Measurements from ENCODE around the gene ZNF407.

DNA sequence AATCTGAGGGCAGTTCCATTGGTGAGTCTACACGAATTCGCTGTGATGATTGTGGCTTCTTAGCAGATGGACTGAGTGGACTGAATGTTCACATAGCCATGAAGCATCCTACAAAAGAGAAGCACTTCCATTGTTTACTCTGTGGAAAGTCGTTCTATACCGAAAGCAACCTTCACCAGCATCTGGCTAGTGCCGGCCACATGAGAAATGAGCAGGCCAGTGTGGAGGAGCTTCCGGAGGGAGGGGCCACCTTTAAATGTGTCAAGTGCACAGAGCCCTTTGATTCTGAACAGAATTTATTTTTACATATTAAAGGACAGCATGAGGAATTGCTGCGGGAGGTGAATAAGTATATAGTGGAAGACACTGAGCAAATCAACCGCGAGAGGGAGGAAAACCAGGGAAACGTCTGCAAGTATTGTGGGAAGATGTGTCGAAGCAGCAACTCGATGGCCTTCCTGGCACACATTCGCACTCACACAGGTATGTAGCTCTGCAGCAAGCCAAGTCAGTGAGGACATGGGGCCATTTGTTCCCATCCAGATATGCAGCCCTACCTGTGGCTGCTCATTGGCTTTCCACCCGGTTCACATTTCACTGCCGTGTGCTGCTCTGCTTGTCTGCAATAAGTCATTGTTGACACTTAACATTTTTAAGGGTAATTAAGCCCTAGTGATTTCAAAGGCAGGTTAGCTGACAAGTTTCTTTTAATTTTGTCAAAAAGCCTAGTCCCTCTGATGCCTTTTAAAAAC lies 37.7 kb downstream of the ZNF407 start:
- TF ChIP-seq TOX (CRISPR knock-in tag; IDR thresholded peaks at IDR 0.05; ENCODE audit: borderline replicate concordance) (no peak), RARB (CRISPR knock-in tag; IDR thresholded peaks at IDR 0.05) (no peak), ZFP30 (CRISPR knock-in tag; IDR thresholded peaks at IDR 0.05) (no peak), OSR1 (CRISPR knock-in tag; IDR thresholded peaks at IDR 0.05) (no peak), BACH2 (CRISPR knock-in tag; IDR thresholded peaks at IDR 0.05; ENCODE audit: borderline replicate concordance) (no peak), ZNF8 (CRISPR knock-in tag; IDR thresholded peaks at IDR 0.05) (no peak), ESRRG (CRISPR knock-in tag; IDR thresholded peaks at IDR 0.05) (no peak), SNAI2 (CRISPR knock-in tag; IDR thresholded peaks at IDR 0.05) (no peak), ARNTL (CRISPR knock-in tag; IDR thresholded peaks at IDR 0.05; ENCODE audit: borderline replicate concordance, low read depth) (no peak), GLIS3 (CRISPR knock-in tag; IDR thresholded peaks at IDR 0.05) (no peak)
- TF ChIP-seq, protein P1, sequence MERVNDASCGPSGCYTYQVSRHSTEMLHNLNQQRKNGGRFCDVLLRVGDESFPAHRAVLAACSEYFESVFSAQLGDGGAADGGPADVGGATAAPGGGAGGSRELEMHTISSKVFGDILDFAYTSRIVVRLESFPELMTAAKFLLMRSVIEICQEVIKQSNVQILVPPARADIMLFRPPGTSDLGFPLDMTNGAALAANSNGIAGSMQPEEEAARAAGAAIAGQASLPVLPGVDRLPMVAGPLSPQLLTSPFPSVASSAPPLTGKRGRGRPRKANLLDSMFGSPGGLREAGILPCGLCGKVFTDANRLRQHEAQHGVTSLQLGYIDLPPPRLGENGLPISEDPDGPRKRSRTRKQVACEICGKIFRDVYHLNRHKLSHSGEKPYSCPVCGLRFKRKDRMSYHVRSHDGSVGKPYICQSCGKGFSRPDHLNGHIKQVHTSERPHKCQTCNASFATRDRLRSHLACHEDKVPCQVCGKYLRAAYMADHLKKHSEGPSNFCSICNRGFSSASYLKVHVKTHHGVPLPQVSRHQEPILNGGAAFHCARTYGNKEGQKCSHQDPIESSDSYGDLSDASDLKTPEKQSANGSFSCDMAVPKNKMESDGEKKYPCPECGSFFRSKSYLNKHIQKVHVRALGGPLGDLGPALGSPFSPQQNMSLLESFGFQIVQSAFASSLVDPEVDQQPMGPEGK (CRISPR knock-in tag; IDR thresholded peaks at IDR 0.05; ENCODE audit: borderline replicate concordance) = no peak
- TF ChIP-seq, protein P2, sequence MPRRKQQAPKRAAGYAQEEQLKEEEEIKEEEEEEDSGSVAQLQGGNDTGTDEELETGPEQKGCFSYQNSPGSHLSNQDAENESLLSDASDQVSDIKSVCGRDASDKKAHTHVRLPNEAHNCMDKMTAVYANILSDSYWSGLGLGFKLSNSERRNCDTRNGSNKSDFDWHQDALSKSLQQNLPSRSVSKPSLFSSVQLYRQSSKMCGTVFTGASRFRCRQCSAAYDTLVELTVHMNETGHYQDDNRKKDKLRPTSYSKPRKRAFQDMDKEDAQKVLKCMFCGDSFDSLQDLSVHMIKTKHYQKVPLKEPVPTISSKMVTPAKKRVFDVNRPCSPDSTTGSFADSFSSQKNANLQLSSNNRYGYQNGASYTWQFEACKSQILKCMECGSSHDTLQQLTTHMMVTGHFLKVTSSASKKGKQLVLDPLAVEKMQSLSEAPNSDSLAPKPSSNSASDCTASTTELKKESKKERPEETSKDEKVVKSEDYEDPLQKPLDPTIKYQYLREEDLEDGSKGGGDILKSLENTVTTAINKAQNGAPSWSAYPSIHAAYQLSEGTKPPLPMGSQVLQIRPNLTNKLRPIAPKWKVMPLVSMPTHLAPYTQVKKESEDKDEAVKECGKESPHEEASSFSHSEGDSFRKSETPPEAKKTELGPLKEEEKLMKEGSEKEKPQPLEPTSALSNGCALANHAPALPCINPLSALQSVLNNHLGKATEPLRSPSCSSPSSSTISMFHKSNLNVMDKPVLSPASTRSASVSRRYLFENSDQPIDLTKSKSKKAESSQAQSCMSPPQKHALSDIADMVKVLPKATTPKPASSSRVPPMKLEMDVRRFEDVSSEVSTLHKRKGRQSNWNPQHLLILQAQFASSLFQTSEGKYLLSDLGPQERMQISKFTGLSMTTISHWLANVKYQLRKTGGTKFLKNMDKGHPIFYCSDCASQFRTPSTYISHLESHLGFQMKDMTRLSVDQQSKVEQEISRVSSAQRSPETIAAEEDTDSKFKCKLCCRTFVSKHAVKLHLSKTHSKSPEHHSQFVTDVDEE (CRISPR knock-in tag; IDR thresholded peaks at IDR 0.05) = no peak
- TF ChIP-seq, protein P3, sequence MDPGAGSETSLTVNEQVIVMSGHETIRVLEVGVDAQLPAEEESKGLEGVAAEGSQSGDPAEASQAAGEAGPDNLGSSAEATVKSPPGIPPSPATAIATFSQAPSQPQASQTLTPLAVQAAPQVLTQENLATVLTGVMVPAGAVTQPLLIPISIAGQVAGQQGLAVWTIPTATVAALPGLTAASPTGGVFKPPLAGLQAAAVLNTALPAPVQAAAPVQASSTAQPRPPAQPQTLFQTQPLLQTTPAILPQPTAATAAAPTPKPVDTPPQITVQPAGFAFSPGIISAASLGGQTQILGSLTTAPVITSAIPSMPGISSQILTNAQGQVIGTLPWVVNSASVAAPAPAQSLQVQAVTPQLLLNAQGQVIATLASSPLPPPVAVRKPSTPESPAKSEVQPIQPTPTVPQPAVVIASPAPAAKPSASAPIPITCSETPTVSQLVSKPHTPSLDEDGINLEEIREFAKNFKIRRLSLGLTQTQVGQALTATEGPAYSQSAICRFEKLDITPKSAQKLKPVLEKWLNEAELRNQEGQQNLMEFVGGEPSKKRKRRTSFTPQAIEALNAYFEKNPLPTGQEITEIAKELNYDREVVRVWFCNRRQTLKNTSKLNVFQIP (CRISPR knock-in tag; IDR thresholded peaks at IDR 0.05; ENCODE audit: borderline replicate concordance, low read depth) = no peak
